AG04449 (cell line): ENCODE data around the gene PRKAG3.

Experiments
- CTCF ChIA-PET: fragments of 350-600 bp; formaldehyde crosslinking; extraction: SDS; loops from one replicate; lab custom pipeline; 2021; ENCODE audit warnings: antibody characterized with exemption; lab: Yijun Ruan, JAX
- POLR2A ChIA-PET: fragments of 400-600, 350-600 bp; formaldehyde crosslinking; extraction: SDS; loops from one replicate; lab custom pipeline; 2020; ENCODE audit warnings: antibody characterized with exemption, inconsistent platforms; lab: Yijun Ruan, JAX
- DNase-seq: peaks from one replicate; pipeline ENCODE4 v3.0.0-alpha.2; 2010; ENCODE audit warnings: low read depth, low spot score
- H3K4me3 ChIP-seq: 2 replicates; pipeline ENCODE4 v1.5.1; 2011; ENCODE audit warnings: low read depth, mild to moderate bottlenecking, control low read depth, low read length
- TF ChIP-seq, protein P1 (sequence below): IDR thresholded peaks from one replicate; pipeline ENCODE4 v1.5.1; 2011; ENCODE audit warnings: mild to moderate bottlenecking, moderate library complexity, low read length, control low read depth, inconsistent platforms; ENCODE audit not compliant: insufficient read depth; ENCODE audit errors: missing control alignments

The PRKAG3 gene

DNA sequence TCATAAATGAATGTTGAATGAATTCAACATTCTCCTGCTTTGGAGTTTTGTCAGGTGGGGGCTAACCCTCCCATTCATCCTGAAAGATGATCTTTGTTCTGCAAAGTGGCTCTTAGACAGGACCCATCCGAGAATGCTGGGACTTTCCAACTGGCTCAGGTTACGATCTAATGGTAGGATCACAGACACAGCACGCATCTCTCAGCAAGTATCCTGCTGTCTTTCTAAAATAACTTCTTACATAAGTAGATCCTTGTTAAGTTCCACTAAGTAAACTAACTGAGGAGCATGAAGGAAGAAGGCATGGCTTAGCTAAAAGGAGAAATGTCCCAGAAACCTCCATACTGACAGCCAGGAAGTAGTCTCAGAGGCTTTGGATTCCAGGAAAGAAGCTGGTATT is 26.0 kb downstream of the PRKAG3 start:
- peak; percentile 45 for DNase-seq
- ChIA-PET CTCF (no interaction called here), POLR2A (no interaction called here)
- H3K4me3 ChIP-seq, result no peak overlapping the region
- TF ChIP-seq, protein P1, sequence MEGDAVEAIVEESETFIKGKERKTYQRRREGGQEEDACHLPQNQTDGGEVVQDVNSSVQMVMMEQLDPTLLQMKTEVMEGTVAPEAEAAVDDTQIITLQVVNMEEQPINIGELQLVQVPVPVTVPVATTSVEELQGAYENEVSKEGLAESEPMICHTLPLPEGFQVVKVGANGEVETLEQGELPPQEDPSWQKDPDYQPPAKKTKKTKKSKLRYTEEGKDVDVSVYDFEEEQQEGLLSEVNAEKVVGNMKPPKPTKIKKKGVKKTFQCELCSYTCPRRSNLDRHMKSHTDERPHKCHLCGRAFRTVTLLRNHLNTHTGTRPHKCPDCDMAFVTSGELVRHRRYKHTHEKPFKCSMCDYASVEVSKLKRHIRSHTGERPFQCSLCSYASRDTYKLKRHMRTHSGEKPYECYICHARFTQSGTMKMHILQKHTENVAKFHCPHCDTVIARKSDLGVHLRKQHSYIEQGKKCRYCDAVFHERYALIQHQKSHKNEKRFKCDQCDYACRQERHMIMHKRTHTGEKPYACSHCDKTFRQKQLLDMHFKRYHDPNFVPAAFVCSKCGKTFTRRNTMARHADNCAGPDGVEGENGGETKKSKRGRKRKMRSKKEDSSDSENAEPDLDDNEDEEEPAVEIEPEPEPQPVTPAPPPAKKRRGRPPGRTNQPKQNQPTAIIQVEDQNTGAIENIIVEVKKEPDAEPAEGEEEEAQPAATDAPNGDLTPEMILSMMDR, result no peak

DNA sequence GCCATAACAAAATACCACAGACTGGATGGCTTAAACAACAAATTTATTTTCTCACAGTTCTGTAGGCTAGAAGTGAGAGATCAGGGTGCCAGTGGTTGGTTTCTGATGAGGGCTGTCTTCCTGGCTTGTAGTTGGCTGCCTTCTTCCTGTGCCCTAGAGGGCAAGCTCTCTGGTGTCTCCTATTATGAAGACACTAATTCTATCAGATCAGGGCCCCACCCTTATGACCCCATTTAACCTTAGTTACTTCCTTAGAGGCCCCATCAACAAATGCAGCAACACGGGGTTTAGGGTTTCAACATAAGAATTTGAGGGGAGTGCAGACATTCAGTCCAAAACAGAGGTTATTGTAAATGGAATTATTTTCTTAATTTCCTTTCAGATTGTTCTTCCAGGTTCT is 26.8 kb downstream of the PRKAG3 start:
- TF ChIP-seq, protein P1, result no peak
- POLR2A ChIA-PET, result no interaction called here
- no peak for DNase-seq
- no peak overlapping the region for H3K4me3 ChIP-seq
- CTCF ChIA-PET, result no interaction called here

DNA sequence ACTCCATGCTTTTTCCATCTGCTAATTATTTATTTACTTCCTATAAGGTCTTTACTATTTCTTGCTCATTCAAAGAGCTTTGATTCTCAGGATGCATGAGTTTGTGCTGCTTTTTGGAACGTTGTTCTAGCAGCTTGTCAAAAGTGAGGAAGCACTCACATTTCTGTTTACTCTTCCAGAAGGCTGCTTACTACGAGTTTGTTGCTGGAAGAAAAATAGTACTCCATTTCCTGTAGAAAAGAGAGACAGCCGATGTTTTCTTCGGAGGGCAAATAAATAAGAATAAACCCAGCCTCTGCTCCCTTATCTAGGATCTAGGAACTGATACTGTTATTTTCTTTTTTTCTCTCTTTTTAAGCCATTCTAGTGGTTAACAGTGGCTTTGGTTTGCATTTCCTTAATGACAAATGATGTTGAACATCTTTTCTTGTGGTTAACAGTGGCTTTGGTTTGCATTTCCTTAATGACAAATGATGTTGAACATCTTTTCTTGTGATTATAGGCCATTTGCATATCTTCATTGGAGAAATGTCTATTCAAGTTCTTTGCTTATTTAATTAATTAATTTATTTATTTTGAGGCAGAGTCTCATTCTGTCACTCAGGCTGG is 29.1 kb downstream of the PRKAG3 start:
- POLR2A ChIA-PET, result no interaction called here
- CTCF ChIA-PET, result no interaction called here

DNA sequence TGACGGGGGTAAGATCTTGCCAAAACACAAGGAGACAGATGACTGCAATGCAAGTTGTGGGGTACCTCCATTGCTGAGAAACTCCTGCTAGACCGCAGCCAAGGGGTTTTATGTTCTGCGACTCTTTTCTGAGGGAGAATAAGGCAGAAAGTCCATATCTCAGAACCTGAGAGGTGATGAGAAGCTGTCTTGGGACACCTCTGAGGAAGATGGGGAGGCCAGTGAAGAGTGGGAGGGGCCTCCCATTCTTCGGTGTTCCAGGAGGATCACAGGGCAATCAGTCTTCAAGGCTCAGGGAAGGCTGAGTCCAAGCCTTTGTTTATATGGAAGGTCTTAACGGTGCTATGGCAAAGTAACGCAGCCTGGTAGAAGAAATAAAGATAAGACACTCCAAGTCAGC is 31.6 kb downstream of the PRKAG3 start:
- ChIA-PET CTCF (no interaction called here), POLR2A (no interaction called here)
- H3K4me3 ChIP-seq, result no peak overlapping the region
- TF ChIP-seq, protein P1, result no peak
- no peak for DNase-seq

More for the DNA sequence above, 29.1 kb downstream of the PRKAG3 start:
- TF ChIP-seq, protein P1, result no peak
- DNase-seq, result no peak
- H3K4me3 ChIP-seq, result no peak overlapping the region

DNA sequence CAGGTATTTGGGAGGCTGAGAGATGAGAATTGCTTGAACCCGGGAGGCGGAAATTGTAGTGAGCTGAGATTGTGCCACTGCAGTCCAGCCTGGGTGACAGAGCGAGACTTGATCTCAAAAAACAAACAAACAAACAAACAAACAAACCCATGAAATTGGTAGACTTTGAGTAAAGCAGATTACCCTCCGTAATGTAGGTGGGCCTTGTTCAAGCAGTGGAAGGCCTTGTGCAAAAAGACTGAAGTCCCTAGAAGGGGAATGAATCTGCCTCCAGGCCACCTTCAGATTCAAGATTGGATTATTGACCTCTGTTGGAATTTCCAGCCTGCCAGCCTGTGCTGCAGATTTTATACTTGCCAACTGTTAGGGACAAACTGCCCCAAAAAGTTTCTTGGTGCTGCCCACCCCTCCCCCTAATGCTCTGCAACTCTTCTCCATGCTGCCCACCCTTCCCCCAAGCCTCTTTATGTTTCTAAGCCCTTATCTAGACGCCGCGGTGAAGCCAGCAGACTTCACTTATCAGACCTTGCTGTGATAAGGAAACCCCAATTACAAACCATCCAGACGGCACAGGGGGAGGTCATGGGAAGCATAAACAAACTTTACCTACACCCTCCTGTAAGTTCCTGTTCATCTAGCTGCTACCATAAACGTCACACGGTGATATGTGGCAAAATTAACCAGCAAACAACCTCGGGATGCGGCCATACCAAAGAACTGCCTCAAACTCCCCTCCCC is 32.7 kb downstream of the PRKAG3 start:
- no peak for DNase-seq
- ChIA-PET POLR2A (no interaction called here), CTCF (no interaction called here)
- TF ChIP-seq, protein P1, result no peak
- no peak overlapping the region for H3K4me3 ChIP-seq

DNA sequence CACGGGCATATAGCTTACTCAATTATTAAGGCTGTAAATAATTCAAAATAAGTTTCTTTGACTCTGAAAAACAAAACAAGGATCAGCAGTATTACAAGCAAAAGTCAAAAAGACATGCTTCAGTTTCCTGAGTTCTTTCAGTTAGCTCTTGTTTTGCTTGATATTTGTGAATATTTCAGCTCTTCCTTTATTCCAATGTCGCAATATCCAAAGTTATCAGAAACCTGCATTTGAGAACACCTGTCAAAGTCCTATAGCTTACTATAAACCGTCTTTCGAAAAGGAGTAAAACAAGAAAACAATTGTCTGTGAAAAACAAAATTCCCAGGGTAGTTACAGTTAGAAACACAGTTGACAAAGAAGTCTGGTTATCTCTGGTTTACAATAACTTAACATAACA is 34.9 kb downstream of the PRKAG3 start:
- ChIA-PET CTCF (no interaction called here), POLR2A (no interaction called here)
- no peak for DNase-seq
- H3K4me3 ChIP-seq, result no peak overlapping the region
- TF ChIP-seq, protein P1, result no peak
